Tongue (tissue), 2 donors: ENCODE results near the gene CRACDL. TPM values are rescaled to one million over a fixed set of nuclear protein-coding genes. Genes with fewer than 3 reads are reported as not detected.

Experiments
- DNase-seq: peaks from one replicate; pipeline ENCODE4 v3.0.0-alpha.2; 2015
- total RNA-seq: library from RNA; depleted of rRNA; stranded (reverse); fragments of >200 nt; gene quantifications from one replicate; pipeline ENCODE4 v1.2.3, GENCODE V29; 2014

Gene CRACDL
- total RNA-seq, 1 donor from 2014 or later = 5.7 TPM

DNA sequence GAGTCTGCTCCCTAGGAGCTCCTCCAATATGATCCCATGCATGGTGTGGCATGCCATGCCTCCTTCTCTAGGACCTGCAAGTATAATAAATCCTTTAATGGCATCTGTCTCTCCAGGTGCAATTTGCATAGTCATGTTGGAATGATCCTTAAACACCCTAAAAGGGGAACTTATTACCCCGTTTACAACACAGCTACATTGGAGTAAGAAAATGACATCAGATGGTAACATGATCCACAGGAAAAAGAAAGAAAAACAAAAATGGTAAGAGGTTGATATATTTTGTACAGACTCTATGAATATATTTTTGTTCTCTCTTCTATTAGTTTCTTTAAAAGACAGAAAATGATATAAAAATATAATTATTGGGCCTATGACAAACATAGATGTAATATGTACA is 79.0 kb downstream of the CRACDL start:
- no peak for DNase-seq

DNA sequence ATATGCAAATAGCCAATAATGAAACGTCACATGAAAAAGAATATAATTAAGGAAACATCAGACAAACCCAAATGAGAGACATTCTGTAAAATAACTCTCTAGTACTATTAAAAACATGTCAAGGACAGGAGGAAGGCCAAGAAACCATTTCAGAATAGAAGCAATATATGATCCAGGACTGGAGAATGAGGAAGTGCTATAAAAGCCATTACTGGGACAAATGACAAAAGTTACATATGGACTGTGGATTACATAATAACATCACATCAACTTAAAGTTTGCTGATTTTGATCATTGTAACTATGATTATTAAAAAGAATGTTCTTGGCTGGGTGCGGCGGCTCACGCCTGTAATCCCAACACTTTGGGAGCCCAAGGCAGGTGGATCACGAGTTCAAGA is 81.3 kb downstream of the CRACDL start:
- no peak for DNase-seq

DNA sequence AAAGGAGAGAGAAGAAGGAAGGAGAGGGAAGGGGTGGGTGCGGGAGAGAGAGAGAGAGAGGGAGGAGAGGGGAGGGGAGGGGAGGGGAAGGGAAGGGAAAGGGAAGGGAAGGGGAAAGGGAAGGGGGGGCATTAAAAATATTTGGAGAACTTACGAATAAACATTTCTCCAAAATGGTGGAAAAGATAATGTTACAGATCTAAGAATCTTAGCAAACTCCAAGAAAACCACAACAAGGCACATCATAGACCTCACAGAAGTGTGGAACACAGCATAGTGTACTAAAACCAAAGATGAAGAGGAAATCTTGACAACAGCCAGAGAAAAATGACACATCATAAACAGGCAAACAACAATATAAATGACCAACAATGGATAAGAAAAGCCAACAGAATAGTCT is 83.1 kb downstream of the CRACDL start:
- no peak for DNase-seq

DNA sequence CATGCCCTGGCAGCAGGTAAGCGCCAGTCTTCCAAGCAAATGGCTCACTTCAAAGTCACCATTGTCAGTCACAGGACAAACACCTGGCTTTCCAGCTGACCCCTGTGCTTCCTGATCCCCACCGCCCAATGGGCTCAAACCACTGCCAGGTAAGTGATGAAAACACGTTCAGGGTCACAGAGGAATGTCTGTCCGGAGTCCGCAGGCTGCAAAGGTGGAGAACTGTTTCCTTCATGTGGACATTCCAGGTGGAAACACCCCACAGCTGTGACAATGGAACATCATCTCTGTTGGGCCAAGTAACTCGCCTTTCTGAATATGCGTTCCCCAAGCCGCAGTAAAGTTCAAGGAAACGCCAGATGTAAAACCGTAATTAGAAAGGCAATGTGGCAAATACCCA is 86.0 kb downstream of the CRACDL start:
- no peak for DNase-seq

DNA sequence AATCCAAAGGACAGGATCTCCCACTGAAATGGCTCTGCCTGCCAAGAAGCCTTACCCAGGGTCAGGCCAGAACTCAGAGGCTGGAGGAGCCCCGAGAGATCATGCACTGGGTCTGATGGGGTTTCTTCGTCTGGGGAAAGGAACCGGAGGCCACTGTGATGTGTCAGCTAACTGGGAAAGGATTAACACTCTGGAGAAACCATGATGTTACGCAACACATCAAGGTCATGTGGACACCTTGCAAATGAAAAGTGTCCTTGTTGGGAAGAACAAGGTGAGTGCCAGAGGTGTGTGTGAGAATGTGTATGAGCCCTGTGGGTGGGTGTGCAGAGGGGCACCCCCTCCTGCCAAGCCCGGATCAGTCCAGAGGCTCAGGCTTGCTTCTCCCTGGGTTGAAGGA is 86.9 kb downstream of the CRACDL start:
- no peak for DNase-seq

DNA sequence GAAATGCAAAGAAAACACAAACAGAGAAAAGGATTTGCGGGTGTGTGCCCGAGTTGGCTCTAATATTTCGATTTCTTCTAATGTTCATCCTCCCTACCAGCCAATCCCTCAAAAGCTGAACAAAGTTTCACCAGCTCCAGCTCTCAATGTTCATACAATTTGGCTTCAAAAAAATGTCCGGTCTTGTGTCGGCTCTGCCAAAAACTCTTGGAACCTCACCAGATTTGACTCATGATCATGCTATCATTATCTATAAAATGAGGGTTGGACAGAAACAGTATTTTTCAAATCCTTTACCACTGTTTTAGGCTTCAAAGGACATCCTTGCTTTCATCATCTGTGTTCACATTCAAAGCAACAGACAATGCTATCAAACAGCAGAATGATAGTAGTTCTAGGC is 88.2 kb downstream of the CRACDL start:
- DNase-seq = no peak

- no peak for DNase-seq
These were observed 90.0 kb downstream of the CRACDL start for GRCh38 chr2:98846041-98846440.

- no peak for DNase-seq
These were observed 93.9 kb downstream of the CRACDL start for GRCh38 chr2:98842136-98842535.

GRCh38 chr2:98839292-98839691 is 96.7 kb downstream of the CRACDL start:
- no peak for DNase-seq

DNA sequence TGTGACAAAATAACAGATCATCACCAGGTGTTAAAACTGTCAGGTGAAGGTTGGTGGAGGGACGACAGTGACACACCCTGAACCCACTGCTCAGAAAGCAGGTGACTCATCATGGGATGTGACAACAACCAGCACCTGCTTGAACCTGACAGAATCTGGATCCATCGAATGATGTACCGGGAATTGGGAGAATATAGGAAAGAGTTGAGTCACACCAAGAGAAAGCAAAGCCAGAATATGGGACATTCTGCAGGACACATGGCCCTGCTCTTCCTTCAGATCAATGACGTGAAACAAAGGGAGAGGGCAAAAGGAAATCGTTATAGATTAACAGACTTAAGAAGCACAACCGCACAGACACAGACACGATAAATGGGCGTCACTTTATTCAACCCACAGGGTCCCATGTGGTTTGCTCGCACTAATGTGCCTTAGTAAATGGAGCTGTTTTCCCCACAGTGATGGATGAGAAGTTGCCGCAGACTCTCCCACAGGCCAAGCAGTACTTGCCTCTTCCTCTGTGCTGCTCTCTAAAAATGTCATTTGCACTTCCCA is 100.1 kb downstream of the CRACDL start:
- no peak for DNase-seq

DNA sequence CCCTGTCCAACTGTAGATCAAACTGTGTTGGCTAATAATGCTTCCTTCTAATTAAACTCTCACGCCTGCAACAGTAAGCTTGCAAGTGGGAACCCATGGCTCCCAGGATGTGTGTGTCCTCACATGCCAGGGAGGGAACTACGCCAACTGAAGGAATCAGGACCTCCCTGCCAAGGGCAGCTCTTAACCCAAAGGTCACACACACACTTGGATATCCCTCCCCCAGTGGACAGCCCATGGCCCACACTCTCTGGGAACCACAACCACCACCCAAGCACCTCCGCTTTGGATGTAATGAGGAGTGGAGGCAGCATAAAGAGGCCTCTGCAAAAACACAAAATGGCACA is 102.1 kb downstream of the CRACDL start:
- DNase-seq = no peak

GRCh38 chr2:98833172-98833916 is 102.7 kb downstream of the CRACDL start:
- no peak for DNase-seq

GRCh38 chr2:98832172-98832571 is 103.9 kb downstream of the CRACDL start:
- no peak for DNase-seq

DNA sequence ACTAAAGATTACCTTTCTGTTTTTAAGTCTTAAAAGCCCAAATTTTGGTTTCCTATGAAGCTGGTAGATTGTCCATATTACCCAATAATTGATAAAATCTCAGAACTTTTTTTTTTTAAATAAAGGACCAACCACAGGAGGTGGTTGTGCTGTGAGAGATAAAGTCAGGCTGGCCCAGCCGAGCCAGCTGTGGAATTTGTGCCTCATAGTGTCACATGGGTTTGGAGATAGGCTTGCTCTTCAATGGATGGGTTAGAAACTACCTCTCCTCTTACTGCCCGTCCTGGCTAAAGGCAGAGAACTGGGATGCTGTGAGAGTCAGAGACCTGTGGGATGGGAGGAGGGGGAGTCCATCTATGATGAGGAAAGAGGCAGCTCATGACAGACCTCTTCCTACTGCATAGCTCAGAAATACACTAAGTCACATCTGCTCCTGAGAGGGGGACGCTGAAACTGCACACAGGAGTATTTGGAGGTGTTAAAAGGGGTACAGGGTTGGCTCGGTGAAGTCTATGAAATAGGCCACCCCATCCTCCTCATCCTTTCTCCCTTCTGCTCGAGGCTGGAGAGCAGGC is 105.4 kb downstream of the CRACDL start:
- no peak for DNase-seq

DNA sequence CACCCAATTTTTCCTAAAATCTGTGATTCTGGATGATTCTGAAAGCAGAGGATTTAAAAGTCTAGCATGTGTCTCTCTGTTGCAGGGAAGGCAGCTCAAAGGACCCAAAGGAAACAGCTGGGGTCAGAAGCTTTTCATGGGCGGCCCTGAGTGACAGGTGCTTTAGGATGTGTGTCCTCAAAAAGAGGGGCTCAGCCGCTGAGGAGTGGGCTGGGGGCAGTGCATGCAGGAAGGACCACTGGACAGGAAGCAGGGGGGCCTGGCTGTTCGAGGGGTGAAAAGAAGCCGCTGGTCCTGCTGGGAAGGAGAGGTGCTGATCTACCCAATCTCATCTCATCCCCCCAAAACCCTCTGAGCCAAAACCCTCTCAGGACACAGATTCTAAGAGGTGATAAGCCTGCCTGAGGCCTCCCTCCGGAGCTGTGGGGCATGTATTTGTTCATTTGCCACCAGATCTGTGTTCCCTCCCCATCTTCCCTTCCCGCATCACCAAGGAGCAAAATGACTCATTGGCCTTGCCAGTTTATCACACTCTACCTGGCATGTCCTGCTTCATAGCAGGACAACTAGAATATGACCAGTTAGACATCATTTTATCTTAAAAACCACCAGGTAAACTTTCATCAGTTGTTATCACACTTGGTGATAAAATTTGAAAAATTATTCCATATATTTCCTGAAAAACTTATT is 106.3 kb downstream of the CRACDL start:
- no peak for DNase-seq

- DNase-seq = no peak
These were observed 107.1 kb downstream of the CRACDL start for GRCh38 chr2:98828793-98829371.

- DNase-seq = no peak
These were observed 107.7 kb downstream of the CRACDL start for GRCh38 chr2:98828369-98828744.

DNA sequence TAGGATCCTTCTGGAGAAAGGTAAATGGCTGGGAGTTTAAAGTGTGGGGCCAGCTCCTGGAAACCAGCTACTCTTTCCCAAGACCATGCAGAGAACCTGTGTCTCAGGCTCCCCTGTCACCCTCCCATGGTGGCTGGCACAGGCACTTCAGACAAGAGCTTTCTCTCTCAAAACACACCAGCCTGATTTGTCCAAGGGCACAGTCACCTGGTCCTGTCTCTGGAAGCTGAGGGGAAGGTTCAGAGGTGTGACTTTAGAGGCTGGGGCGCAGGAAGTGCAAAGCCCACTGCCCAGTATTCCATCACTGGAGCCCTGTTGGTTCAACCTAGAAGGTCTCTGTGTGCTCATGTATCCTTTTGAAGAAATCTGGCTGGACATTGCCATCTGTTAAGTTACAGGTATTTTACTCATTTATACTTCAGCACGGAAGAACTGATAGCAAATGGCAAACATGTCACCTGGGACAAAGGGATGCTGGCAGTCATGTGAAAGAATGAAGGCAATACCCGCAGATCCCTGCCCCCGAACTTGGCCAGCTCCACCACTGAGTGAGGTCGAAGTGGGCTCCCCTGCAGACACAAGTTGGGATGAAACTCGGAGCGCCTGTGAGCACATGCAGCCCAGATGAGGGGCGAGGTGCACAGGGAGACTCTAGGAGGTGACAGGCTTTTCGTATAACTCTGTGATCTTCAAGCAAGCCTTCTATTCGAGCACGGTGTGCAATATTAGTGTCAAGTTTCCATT is 108.2 kb downstream of the CRACDL start:
- no peak for DNase-seq

GRCh38 chr2:98826856-98827255 is 109.2 kb downstream of the CRACDL start:
- DNase-seq = no peak

DNA sequence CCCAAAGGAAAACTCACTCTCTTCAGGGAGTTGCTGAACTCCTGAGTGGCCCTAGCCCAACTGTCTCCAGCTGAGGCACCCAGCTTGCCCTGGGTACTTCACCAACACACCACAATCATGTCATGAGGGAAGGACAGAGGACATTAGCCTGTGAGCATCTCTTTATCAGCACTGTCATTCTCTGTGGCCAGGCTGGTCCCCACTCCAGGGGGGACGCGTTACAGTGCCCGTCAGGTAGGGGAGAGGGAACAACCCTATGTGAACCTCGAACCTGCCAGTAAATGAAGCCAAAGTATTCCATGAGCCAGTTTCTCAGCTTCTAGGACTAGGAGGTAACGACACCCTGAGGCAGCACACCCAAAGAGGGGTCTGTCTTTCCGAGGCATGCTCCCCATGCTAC is 110.2 kb downstream of the CRACDL start:
- DNase-seq = no peak

DNA sequence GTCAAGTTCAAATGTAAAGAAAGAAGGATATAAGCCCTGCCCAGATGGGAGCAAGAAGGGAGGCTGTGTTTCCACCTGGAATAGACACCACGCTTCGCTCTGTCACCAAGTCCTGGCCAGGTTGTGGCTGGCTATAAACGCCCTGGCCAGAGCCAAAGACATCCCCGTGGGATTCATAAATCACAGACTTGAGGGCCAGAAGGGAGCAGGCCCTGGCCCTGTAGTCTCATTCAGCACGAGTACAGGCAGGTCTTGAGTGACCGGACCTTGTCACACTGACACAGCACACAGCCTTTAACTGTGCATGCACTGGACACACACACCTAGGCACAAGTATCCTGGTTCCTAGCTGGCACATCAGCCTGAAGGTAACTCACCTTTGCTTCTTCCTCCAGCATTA is 110.6 kb downstream of the CRACDL start:
- no peak for DNase-seq

- DNase-seq = no peak
These were observed 111.0 kb downstream of the CRACDL start for GRCh38 chr2:98825020-98825350.
